GM21825 (cell line): ENCODE results near the gene ZNF594.
"Not testable (repeated sequence)": the region's sequence is repeated elsewhere in the genome, so short reads cannot be mapped to it uniquely, and the experiment has no call there.

Experiments used
- ATAC-seq: cut with Tn5 transposase; IDR thresholded peaks from one replicate; pipeline ENCODE4 v1.9.1; 2021; ENCODE audit warnings: mild to moderate bottlenecking, moderate library complexity; ENCODE audit not compliant: unreplicated experiment

Gene ZNF594

GRCh38 chr17:5191541-5192417 is at the start of gene ZNF594:
TSS of gene ZNF594 (minus strand) at chr17:5191868. CDS start at chr17:5184256, 7,612 bp downstream.
- peak; percentile 93 for ATAC-seq

GRCh38 chr17:5239769-5240168 is 48.1 kb upstream of the ZNF594 start:
- ATAC-seq = not testable (repeated sequence)

- ATAC-seq = no peak
Measured at GRCh38 chr17:5238333-5238732, 46.7 kb upstream of the ZNF594 start.

GRCh38 chr17:5237541-5238016 is 45.9 kb upstream of the ZNF594 start:
- ATAC-seq = no peak

GRCh38 chr17:5236938-5237540 is 45.4 kb upstream of the ZNF594 start:
- no peak for ATAC-seq

GRCh38 chr17:5234645-5235576 is 43.2 kb upstream of the ZNF594 start, which contains the start of gene SCIMP:
TSS of gene SCIMP (minus strand) at chr17:5234860. CDS start at chr17:5234755, 105 bp downstream.
- peak; percentile 50 for ATAC-seq

- not testable (repeated sequence) for ATAC-seq
Measured at GRCh38 chr17:5233492-5233891, 41.8 kb upstream of the ZNF594 start.

- no peak for ATAC-seq
Measured at GRCh38 chr17:5226940-5227878, 35.5 kb upstream of the ZNF594 start.

GRCh38 chr17:5225668-5226457 is 34.2 kb upstream of the ZNF594 start:
- peak; percentile 34 for ATAC-seq

- ATAC-seq = not testable (repeated sequence)
Measured at GRCh38 chr17:5221912-5222311, 30.2 kb upstream of the ZNF594 start.

GRCh38 chr17:5220074-5220473 is 28.4 kb upstream of the ZNF594 start:
- no peak for ATAC-seq

GRCh38 chr17:5219536-5219935 is 27.9 kb upstream of the ZNF594 start:
- ATAC-seq = no peak

- not testable (repeated sequence) for ATAC-seq
Measured at GRCh38 chr17:5217562-5217961, 25.9 kb upstream of the ZNF594 start.

- ATAC-seq = no peak
Measured at GRCh38 chr17:5211458-5211857, 19.8 kb upstream of the ZNF594 start.

GRCh38 chr17:5210614-5211252 is 19.1 kb upstream of the ZNF594 start:
- no peak for ATAC-seq

GRCh38 chr17:5210091-5210490 is 18.4 kb upstream of the ZNF594 start:
- no peak for ATAC-seq

GRCh38 chr17:5209396-5209795 is 17.7 kb upstream of the ZNF594 start:
- no peak for ATAC-seq

- ATAC-seq = no peak
Measured at GRCh38 chr17:5203908-5204294, 12.2 kb upstream of the ZNF594 start.
